Stomach (tissue), 9 donors: Measurements from ENCODE around the gene GTF2IRD1. TPM values are rescaled to one million over a fixed set of nuclear protein-coding genes. Genes with fewer than 3 reads are reported as not detected.

ENCODE experiments used
- DNase-seq, 2 donors: peaks; one replicate each; pipeline versions ENCODE4 v3.0.0 to v3.0.0-alpha.2; 2013 to 2019
- H3K27ac ChIP-seq, 5 donors: fragments of 200-600 bp in 4 of 5; sonication (generic) in 4 of 5; one replicate each; pipeline ENCODE4 v1.5.1; 2013 to 2019; ENCODE audit warnings: mild to moderate bottlenecking in 1 of 5, moderate library complexity in 1 of 5
- H3K27me3 ChIP-seq, 3 donors: fragments of 200-600 bp; sonication (generic); one replicate each; pipeline ENCODE4 v1.5.1; 2017 to 2019; ENCODE audit warnings: mixed run types in 1 of 3
- H3K36me3 ChIP-seq, 4 donors: fragments of 200-600 bp; sonication (generic); 1 replicate in 3 of 4; 2 replicates in 1 of 4; pipeline ENCODE4 v1.5.1; 2016 to 2019
- H3K4me1 ChIP-seq, 4 donors: fragments of 200-600 bp; sonication (generic); one replicate each; pipeline ENCODE4 v1.5.1; 2016 to 2019
- H3K4me3 ChIP-seq, 4 donors: fragments of 200-600 bp; sonication (generic) in 3 of 4; one replicate each; pipeline ENCODE4 v1.5.1; 2016 to 2019; ENCODE audit warnings: mild to moderate bottlenecking in 1 of 4
- H3K9me3 ChIP-seq, 4 donors: fragments of 200-600 bp; sonication (generic); one replicate each; pipeline ENCODE4 v1.5.1; 2016 to 2019
- EP300 ChIP-seq: sonication (generic); formaldehyde crosslinking; IDR thresholded peaks from one replicate; pipeline ENCODE4 v1.6.1; 2017; ENCODE audit warnings: antibody characterized with exemption
- POLR2A ChIP-seq, 4 donors: fragments of 450-650 bp; IDR thresholded peaks; one replicate each; pipeline ENCODE4 v1.6.1; 2016; ENCODE audit warnings: antibody characterized with exemption in 4 of 4, control low read depth in 2 of 4, mild to moderate bottlenecking in 1 of 4, moderate library complexity in 1 of 4
- POLR2AphosphoS5 ChIP-seq, 3 donors: sonication (generic); formaldehyde crosslinking; IDR thresholded peaks; one replicate each; pipeline ENCODE4 v1.6.1; 2016; ENCODE audit warnings: antibody characterized with exemption in 3 of 3
- WGBS, 5 donors: extraction: QIAGEN DNeasy Blood & Tissue Kit in 3 of 5; methylation state at CpG; one replicate each; pipeline versions ENCODE4 v1.1.5 to v1.1.7; 2013 to 2018; 5-methylcytosine and 5-hydroxymethylcytosine counted together
- intact Hi-C: fragments of 100-400 bp; cut with DNase I; formaldehyde crosslinking; loops from one replicate; pipeline ENCODE4 v1.15.1; 2023; ENCODE audit warnings: low total_unique reads
- polyA plus RNA-seq, 3 donors: library from polyadenylated mRNA; stranded (reverse); fragments of 200-250 nt; gene quantifications; one replicate each; pipeline ENCODE4 v1.2.3, GENCODE V29; 2013
- total RNA-seq, 5 donors: library from RNA; depleted of rRNA; stranded (reverse); fragments of >200 nt; gene quantifications; one replicate each; pipeline versions ENCODE4 v1.1.0 to v1.2.3, GENCODE V29; 2014 to 2016
- TF ChIP-seq, protein P1 (sequence below), 7 experiments: fragments of 450-650 bp in 4 of 7; fragments of 200-600 bp in 3 of 7; sonication (generic) in 3 of 7; IDR thresholded peaks; one replicate each; pipeline ENCODE4 v1.5.1; 2016 to 2019; ENCODE audit warnings: antibody characterized with exemption in 7 of 7, control low read depth in 2 of 7, mild to moderate bottlenecking in 1 of 7
- donor health status: healthy with polysubstance abuse.
- donor health status: Bipolar disorder and iron deficiency.
- donor health status: healthy.

Gene GTF2IRD1
- total and polyA plus RNA-seq, 8 donors = 8.0 to 41.1 (median 15.3) TPM

DNA sequence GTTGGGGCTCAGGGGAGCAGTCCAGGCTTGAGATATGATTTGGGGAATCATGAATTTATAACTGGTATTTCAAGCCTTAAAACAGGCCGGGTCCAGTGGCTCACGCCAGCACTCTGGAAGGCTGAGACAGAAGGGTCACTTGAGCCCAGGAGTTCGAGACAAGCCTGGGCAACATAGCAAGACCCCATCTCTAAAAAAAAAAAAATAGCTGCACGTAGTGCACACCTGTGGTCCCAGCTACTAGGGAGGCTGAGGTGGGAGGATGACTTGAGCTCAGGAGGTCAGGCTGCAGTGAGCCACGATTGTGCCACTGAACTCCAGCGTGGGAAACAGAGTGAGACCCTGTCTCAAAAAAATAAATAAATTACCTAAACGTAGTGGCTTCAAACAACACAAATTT lies 122.1 kb downstream of the GTF2IRD1 start:
- H3K4me1 ChIP-seq = peaks cover 14 to 26% (median 19%) of the 10 kb centered on the region in 4 donors
- peak overlapping the region; percentile 21 to 60 (median 55) for H3K27ac ChIP-seq
- TF ChIP-seq EP300 (no peak), POLR2AphosphoS5 (IDR thresholded peaks at IDR 0.05) (no peak), POLR2A (IDR thresholded peaks at IDR 0.05) (no peak)
- TF ChIP-seq, protein P1, sequence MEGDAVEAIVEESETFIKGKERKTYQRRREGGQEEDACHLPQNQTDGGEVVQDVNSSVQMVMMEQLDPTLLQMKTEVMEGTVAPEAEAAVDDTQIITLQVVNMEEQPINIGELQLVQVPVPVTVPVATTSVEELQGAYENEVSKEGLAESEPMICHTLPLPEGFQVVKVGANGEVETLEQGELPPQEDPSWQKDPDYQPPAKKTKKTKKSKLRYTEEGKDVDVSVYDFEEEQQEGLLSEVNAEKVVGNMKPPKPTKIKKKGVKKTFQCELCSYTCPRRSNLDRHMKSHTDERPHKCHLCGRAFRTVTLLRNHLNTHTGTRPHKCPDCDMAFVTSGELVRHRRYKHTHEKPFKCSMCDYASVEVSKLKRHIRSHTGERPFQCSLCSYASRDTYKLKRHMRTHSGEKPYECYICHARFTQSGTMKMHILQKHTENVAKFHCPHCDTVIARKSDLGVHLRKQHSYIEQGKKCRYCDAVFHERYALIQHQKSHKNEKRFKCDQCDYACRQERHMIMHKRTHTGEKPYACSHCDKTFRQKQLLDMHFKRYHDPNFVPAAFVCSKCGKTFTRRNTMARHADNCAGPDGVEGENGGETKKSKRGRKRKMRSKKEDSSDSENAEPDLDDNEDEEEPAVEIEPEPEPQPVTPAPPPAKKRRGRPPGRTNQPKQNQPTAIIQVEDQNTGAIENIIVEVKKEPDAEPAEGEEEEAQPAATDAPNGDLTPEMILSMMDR (IDR thresholded peaks at IDR 0.05) = no peak
- 84 to 91% (median 88%) methylated on average over 7 of the region's 7 CpGs for WGBS, 5 donors
- DNase-seq = no peak
- H3K4me3 ChIP-seq = no peak overlapping the region
- no peaks in the 10 kb centered on the region for H3K9me3 ChIP-seq
- no peaks in the 10 kb centered on the region for H3K36me3 ChIP-seq
- H3K27me3 ChIP-seq = no peaks in the 10 kb centered on the region
- intact Hi-C loops = no loop called here

DNA sequence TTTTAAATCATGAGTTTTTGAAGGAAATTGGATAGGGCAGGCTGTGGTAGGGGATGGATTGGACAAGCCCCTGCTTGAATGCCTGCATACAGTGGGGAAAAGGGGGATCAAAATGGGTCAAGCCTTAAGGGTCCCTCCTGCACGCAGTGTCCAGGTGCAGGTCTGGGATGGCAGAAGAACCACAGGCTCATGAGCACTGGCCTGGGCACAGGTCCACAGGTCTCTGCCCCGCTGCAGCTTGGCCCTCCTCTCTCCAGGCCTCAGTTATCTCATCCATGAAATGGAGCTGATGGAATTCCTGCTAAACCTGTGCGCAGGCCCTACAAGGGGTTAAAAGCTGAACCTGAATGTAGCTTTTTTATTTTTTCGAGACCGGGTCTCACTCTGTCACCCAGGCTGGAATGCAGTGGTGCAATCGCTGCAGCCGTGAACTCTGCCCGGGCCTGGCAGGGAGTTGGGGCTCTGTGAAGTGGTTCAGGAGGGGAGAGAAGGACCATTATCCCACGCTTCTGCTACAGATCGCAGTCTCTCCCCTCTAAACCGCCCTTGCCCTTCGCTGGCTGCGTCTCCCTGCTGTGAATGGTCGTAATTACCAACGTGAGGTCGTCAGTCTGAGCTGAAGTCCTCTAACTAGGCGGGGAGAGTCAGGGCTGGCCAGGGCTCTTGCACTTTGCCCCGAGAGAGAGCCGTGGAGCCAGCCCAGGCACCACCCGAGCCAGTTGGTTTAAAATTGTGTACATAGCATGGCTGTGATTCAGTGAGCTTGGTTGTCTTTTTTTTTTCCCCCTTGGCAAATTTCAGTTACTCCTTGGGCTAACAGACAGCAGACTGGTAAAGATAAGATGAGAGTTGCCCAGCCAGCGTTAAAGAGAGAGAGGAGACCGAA lies 126.3 kb downstream of the GTF2IRD1 start:
- Histone ChIP-seq H3K4me3 (peak overlapping the region in 1 of 4 donors; percentile 1), H3K36me3 (no peaks in the 10 kb centered on the region), H3K4me1 (peaks cover 26 to 46% (median 38%) of the 10 kb centered on the region in 4 donors), H3K27ac (peak overlapping the region; percentile 68 to 80 (median 70)), H3K27me3 (no peaks in the 10 kb centered on the region), H3K9me3 (no peaks in the 10 kb centered on the region)
- TF ChIP-seq, protein P1 (IDR thresholded peaks at IDR 0.05) = no peak
- TF ChIP-seq POLR2AphosphoS5 (IDR thresholded peaks at IDR 0.05) = peak in 1 of 3 donors; percentile 48
- TF ChIP-seq EP300 = no peak
- DNase-seq = peak; percentile 83 to 85
- WGBS, 5 donors = 31 to 44% (median 36%) methylated on average over 20 to 22 of the region's 22 CpGs
- intact Hi-C loops = no loop called here

DNA sequence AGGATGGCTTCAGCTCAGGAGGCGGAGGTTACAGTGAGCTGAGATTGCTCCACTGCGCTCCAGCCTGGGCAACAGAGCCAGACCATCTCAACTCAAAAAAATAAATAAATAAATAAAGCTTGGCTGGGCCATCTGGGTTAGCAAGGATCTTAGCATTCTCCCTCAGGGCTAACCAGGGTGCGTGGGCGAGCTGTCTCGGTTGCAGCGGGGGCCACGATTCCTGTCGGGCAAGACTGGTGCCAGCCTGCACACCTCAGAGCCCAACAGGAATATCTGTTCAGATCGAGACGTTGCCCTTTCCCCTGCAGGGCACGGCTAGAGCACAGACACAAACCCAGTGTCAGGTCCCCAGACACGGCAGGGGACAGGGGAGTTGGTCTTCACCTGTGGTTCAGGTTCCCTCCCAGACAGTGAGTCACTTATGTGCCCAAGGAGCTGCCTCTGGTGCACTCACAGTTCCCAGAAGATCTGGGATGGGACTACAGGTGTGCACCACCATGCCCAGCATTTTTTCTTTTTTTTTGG lies 128.3 kb downstream of the GTF2IRD1 start:
- intact Hi-C loops = no loop called here
- 80 to 93% (median 88%) methylated on average over 12 of the region's 12 CpGs for WGBS, 5 donors
- no peak for DNase-seq
- H3K9me3 ChIP-seq = no peaks in the 10 kb centered on the region
- H3K4me1 ChIP-seq = peaks cover 31 to 54% (median 45%) of the 10 kb centered on the region in 4 donors
- peak overlapping the region in 3 of 5 donors; percentile 68 to 80 (median 68) for H3K27ac ChIP-seq
- H3K4me3 ChIP-seq = no peak overlapping the region
- TF ChIP-seq EP300 = no peak
- TF ChIP-seq POLR2AphosphoS5 (IDR thresholded peaks at IDR 0.05) = no peak
- TF ChIP-seq, protein P1 (IDR thresholded peaks at IDR 0.05) = no peak
- TF ChIP-seq POLR2A (IDR thresholded peaks at IDR 0.05) = no peak
- no peaks in the 10 kb centered on the region for H3K27me3 ChIP-seq
- no peaks in the 10 kb centered on the region for H3K36me3 ChIP-seq

DNA sequence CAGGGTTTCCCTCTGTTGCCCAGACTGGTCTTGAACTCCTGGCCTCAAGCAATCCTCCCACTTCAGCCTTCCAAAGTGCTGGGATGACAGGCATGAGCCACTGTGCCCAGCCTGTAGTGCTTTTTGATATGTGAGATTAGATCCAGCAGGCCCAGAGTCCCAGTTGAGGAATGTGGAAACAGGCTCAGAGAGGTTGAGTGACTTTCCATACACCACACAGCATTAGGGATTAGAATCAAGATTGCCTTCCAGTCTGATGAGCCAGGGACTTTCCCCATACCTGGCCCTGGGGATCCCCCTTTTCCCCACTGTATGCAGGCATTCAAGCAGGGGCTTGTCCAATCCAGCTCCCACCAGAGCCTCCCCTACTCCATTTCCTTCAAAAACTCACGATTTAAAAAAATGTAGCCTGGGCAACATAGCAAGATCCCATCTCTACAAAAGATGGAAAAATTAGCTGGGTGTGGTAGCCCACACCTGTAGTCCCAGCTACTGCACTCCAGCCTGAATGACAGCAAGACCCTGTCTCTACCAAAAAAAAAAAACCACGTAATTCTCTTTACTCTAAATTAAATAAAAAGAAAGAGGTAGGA lies 128.8 kb downstream of the GTF2IRD1 start:
- no peak overlapping the region for H3K4me3 ChIP-seq
- no peaks in the 10 kb centered on the region for H3K9me3 ChIP-seq
- no peak for TF ChIP-seq EP300
- TF ChIP-seq, protein P1 (IDR thresholded peaks at IDR 0.05) = no peak
- no peak for TF ChIP-seq POLR2A (IDR thresholded peaks at IDR 0.05)
- no peak for TF ChIP-seq POLR2AphosphoS5 (IDR thresholded peaks at IDR 0.05)
- intact Hi-C loops = no loop called here
- peak overlapping the region in 2 of 5 donors; percentile 12 to 80 for H3K27ac ChIP-seq
- H3K36me3 ChIP-seq = no peaks in the 10 kb centered on the region
- no peaks in the 10 kb centered on the region for H3K27me3 ChIP-seq
- 66 to 80% (median 79%) methylated on average over 2 of the region's 2 CpGs for WGBS, 5 donors
- DNase-seq = no peak
- H3K4me1 ChIP-seq = peaks cover 36 to 59% (median 50%) of the 10 kb centered on the region in 4 donors
